Measurements from ENCODE around the gene PTPRT.

- TF ChIP-seq CTCF (IDR thresholded peaks at IDR 0.05) (no peak), POLR2A (IDR thresholded peaks at IDR 0.05) (no peak)
Observed at GRCh38 chr20:42113236-42113635, 1076.5 kb downstream of the PTPRT start.

Measured in Peyer's patch (tissue), 4 donors.